ENCODE measurements around the gene SUSD3. TPM values are rescaled to one million over a fixed set of nuclear protein-coding genes. Genes with fewer than 3 reads are reported as not detected.

SUSD3 gene
- total RNA-seq, 1 experiment from 2014 or later, result 9.0 TPM

GRCh38 chr9:93098236-93098946, 39.9 kb downstream of the SUSD3 start:
- no CpG with 5 or more reads among the region's 15 CpGs for WGBS (ENCODE audit: extremely low coverage, insufficient read length, low lambda C conversion rate)
- peaks cover 5 to 6% (median 5%) of the 10 kb centered on the region in 3 experiments; a peak in 5 of 7 replicates for H3K36me3 Mint-ChIP-seq (ENCODE audit: insufficient read depth in 1 of 3, low read depth in 3 of 3)
- H3K27me3 Mint-ChIP-seq (ENCODE audit: low read depth), result peaks cover 2% of the 10 kb centered on the region
- TF ChIP-seq CTCF (conservative IDR thresholded peaks at IDR 0.05), result no peak
- no peak overlapping the region for H2BK12ac ChIP-seq (ENCODE audit: insufficient read length, low read depth, low read length)
- no peak overlapping the region for H3K4ac ChIP-seq (ENCODE audit: low read depth, low read length)
- peaks cover 4 to 9% of the 10 kb centered on the region in 2 experiments; a peak in 3 of 5 replicates for H3K9me3 Mint-ChIP-seq
- H3K27ac Mint-ChIP-seq, result peak overlapping the region in 1 of 3 experiments; percentile 49; a peak in 2 of 7 replicates
- H2BK120ac ChIP-seq (ENCODE audit: low read depth, low read length, poor library complexity, severe bottlenecking), result no peak overlapping the region
- H4K8ac ChIP-seq (replicated peaks; ENCODE audit: insufficient read length, low read depth, low read length), result no peak overlapping the region
- H4K5ac ChIP-seq (ENCODE audit: insufficient read length, low read depth, low read length), result no peak overlapping the region
- H3K18ac ChIP-seq (ENCODE audit: insufficient read length, low read depth, low read length), result no peak overlapping the region
- no peak overlapping the region for H3T11ph ChIP-seq (ENCODE audit: low read length)
- no peak overlapping the region for H3K27ac ChIP-seq (ENCODE audit: insufficient read length, low read depth, low read length)
- no peaks in the 10 kb centered on the region for H4K20me1 ChIP-seq (ENCODE audit: control insufficient read depth, insufficient read depth, insufficient read length)
- DNase-seq, result no peak
- H3K4me3 Mint-ChIP-seq, result peak overlapping the region in 1 of 2 experiments; percentile 32; a peak in 1 of 5 replicates
- H4K91ac ChIP-seq (ENCODE audit: insufficient read length, low read depth, low read length), result no peak overlapping the region
- H3K79me1 ChIP-seq (ENCODE audit: insufficient read depth, low read depth, low read length, poor library complexity, severe bottlenecking), result no peaks in the 10 kb centered on the region
- H3K14ac ChIP-seq (ENCODE audit: insufficient read depth, low read length), result no peak overlapping the region
- peaks cover 9% of the 10 kb centered on the region for H3K23me2 ChIP-seq (ENCODE audit: insufficient read length, low read depth, low read length, poor library complexity, severe bottlenecking)
- no peak overlapping the region for H2BK15ac ChIP-seq (ENCODE audit: low read depth, low read length)
- H3K4me1 Mint-ChIP-seq, result peaks cover 11 to 15% of the 10 kb centered on the region in 2 experiments
- no peak overlapping the region for H3K4me2 ChIP-seq (ENCODE audit: insufficient read depth, insufficient read length, low read length)
- H3K79me2 ChIP-seq (ENCODE audit: insufficient read depth, low read length), result no peaks in the 10 kb centered on the region; the same call in 1 of the 2 replicates
- no peak overlapping the region for H2AFZ ChIP-seq (ENCODE audit: low read length)
- H3K56ac ChIP-seq (ENCODE audit: insufficient read length, low read depth, low read length), result no peak overlapping the region
- no peak overlapping the region for H3K23ac ChIP-seq (ENCODE audit: insufficient read length, low read depth, low read length)
- no peak overlapping the region for H2BK20ac ChIP-seq (ENCODE audit: low read depth, low read length, poor library complexity, severe bottlenecking)
- no peaks in the 10 kb centered on the region for H3K27me3 ChIP-seq (ENCODE audit: insufficient read depth, low read length)
- no peaks in the 10 kb centered on the region for H3K9me3 ChIP-seq (ENCODE audit: control insufficient read depth, low read depth, low read length)
- no peak overlapping the region for H3K9ac ChIP-seq (ENCODE audit: extremely low read depth, insufficient read length, low read length)
- no peak overlapping the region for H2BK5ac ChIP-seq (ENCODE audit: insufficient read length, low read length)
- H2AK5ac ChIP-seq (ENCODE audit: insufficient read length, low read length), result no peak overlapping the region
- no peaks in the 10 kb centered on the region; the same call in 1 of the 2 replicates for H3K4me1 ChIP-seq (ENCODE audit: insufficient read depth, low read length)

All from H9 (cell line).